Natural killer cell treated with Interleukin-12 subunit alpha and Interleukin-12 subunit beta and Interleukin-15 and Interleukin-18, amount 100 ng/mL, for 72 hours (primary cell): ENCODE measurements around the gene PPP1R8. TPM values are rescaled to one million over a fixed set of nuclear protein-coding genes. Genes with fewer than 3 reads are reported as not detected.
"Not testable (repeated sequence)": the region's sequence is repeated elsewhere in the genome, so short reads cannot be mapped to it uniquely, and the experiment has no call there.

Experiments used
- ATAC-seq, 2 donors: fragments of 150-1000 bp; cut with Tn5 transposase in 1 of 2; sonication (Bioruptor Pico), chemical (Tn5 transposase) in 1 of 2; 2 replicates each; pipeline ENCODE4 v1.10.0; 2021
- DNase-seq: peaks from one replicate; pipeline ENCODE4 v3.0.0; 2022; ENCODE audit warnings: low spot score
- H3K27ac Mint-ChIP-seq, 2 donors: 1 replicate in 1 of 2; 2 replicates in 1 of 2; pipeline ENCODE4 v1.8.0; 2022; ENCODE audit warnings: mixed read lengths in 2 of 2, mild to moderate bottlenecking in 1 of 2, moderate library complexity in 1 of 2
- H3K27me3 Mint-ChIP-seq, 2 donors: 1 replicate in 1 of 2; 2 replicates in 1 of 2; pipeline ENCODE4 v1.8.0; 2022; ENCODE audit warnings: mixed read lengths in 2 of 2
- H3K36me3 Mint-ChIP-seq: one replicate; pipeline ENCODE4 v1.8.0; 2022; ENCODE audit warnings: mixed read lengths
- H3K4me1 Mint-ChIP-seq, 2 donors: 1 replicate in 1 of 2; 2 replicates in 1 of 2; pipeline ENCODE4 v1.8.0; 2022; ENCODE audit warnings: low read depth in 2 of 2, mixed read lengths in 2 of 2, mild to moderate bottlenecking in 1 of 2
- H3K4me3 Mint-ChIP-seq: one replicate; pipeline ENCODE4 v1.8.0; 2022; ENCODE audit warnings: mixed read lengths
- H3K9me3 Mint-ChIP-seq: 2 replicates; pipeline ENCODE4 v1.8.0; 2022; ENCODE audit warnings: mixed read lengths
- total RNA-seq, 2 donors: library from RNA; stranded (reverse); gene quantifications; one replicate each; pipeline ENCODE4 v1.2.3, GENCODE V29; 2022

PPP1R8 gene
- total RNA-seq, 2 donors from 2014 or later, result 65.1 to 69.7 TPM

DNA sequence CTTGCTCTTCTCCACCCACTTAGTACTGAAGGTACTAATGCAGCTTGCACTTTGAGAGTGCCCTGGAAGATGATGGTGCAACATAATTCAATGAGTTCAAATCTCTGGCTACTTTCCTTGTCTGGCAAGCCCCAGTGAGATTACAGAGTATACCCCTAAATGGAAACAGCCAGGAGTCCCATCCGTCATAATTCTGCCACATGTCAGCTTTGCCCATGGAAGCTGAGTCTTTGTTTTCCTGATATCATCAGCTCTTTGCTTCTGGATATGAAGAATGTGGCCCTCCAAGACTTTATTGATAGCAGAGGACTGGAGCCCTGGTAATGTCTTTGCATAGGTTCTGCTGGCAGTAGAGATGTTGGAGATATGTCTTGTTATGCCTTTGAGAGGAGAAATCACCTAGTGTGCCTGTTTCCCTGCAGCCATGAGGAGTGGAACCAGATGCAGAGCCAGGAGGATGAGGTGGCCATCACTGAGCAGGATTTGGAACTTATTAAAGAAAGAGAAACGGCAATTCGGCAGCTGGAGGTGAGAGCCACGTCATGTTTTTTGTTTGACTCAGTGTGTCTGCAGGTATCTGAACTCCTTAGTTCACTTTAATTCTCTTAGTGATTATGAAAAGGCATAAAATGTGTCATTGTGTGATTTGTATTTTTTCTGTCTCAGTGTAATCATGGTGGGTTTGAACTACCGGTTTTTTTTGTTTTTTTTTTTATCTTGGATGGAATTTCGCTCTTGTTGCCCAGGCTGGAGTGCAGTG lies 18.7 kb upstream of the PPP1R8 start:
- Mint-ChIP-seq H3K27ac (peak overlapping the region in 1 of 2 donors; percentile 2), H3K36me3 (peaks cover 5% of the 10 kb centered on the region), H3K27me3 (no peaks in the 10 kb centered on the region), H3K9me3 (no peaks in the 10 kb centered on the region), H3K4me3 (no peak overlapping the region), H3K4me1 (peaks cover 2 to 6% of the 10 kb centered on the region in 2 donors)
- DNase-seq, result no peak
- ATAC-seq, result peak in 1 of 2 donors; percentile 43

DNA sequence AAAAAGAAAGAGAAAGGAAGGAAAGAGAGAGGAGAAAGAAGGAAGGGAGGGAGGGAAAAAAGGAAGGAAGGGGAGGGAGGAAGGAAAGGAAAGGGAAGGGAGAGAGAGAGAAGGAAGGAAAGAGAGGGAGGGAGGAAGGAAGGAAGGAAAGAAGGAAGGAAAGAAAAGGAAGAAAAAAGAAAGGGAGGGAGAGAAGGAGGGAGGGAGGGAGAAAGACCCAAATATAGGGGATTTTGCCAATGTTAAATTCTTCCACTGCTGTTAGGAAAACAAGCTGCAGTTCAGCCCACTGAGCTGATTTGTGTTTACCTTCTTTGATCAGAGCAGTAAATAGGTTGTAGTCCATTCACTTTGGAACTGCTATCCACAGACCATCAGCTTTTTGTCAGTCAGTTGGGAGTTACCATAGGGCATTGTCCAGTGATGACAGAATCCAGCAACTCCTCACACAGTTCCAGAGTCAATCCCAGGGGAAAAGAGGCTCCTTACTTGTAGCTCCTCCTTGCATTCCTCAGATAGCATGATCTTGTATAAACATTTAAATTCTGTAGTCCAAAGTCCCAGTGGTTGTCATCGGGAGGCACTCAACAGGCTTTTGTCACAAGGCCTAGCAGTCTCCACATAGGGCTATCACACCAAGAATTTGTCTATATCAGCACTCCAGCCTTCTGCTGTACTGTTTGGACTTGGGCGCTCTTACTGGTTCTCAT lies 13.5 kb upstream of the PPP1R8 start:
- Mint-ChIP-seq H3K4me1 (no peaks in the 10 kb centered on the region), H3K27me3 (no peaks in the 10 kb centered on the region), H3K36me3 (peaks cover 13% of the 10 kb centered on the region), H3K9me3 (no peaks in the 10 kb centered on the region), H3K27ac (no peak overlapping the region), H3K4me3 (no peak overlapping the region)
- DNase-seq (no peak), ATAC-seq (no peak)

DNA sequence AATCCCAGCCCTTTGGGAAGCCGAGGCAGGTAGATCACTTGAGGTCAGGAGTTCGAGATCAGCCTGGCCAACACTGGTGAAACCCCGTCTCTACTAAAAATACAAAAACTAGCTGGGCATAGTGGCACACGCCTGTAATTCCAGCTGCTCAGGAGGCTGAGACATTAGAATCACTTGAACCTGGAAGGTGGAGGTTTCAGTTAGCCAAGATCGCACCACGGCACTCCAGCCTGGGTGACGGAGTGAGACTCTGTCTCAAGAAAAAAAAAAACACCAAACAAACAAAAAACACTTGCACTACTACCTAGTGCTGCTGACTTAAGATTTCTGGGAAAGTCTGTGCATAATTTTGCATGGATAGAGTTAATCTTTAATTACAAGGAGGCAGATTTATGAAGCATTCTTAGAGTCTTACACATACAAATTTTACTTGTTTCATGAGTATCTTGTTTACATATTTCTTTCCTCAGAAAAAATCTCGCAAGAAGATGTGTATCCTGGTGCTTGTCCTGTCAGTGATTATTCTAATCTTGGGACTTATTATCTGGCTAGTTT lies 8.7 kb upstream of the PPP1R8 start:
- DNase-seq, result no peak
- Mint-ChIP-seq H3K27me3 (no peaks in the 10 kb centered on the region), H3K9me3 (no peaks in the 10 kb centered on the region), H3K4me1 (no peaks in the 10 kb centered on the region), H3K4me3 (no peak overlapping the region), H3K27ac (no peak overlapping the region), H3K36me3 (peaks cover 13% of the 10 kb centered on the region)
- no peak for ATAC-seq

DNA sequence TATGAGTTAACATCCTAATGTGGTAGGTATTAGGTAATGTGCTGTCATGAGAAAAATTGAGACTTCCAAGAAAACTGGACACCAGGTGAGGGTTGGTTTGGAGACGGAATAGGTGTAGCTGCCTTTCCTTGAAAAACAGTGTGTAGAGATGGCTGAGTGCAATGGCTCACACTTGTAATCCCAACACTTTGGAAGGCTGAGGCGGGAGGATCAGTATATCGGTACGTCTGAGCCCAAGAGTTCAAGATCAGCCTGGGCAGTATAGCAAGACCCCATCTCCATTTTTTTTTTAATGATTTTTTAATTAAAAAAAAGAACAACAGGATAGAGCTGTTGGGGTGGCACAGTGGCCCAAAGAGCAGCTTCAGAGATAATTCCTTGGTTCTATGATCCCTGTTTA lies 6.8 kb upstream of the PPP1R8 start:
- Mint-ChIP-seq H3K27ac (no peak overlapping the region), H3K36me3 (peaks cover 6% of the 10 kb centered on the region)
- no peak for ATAC-seq

DNA sequence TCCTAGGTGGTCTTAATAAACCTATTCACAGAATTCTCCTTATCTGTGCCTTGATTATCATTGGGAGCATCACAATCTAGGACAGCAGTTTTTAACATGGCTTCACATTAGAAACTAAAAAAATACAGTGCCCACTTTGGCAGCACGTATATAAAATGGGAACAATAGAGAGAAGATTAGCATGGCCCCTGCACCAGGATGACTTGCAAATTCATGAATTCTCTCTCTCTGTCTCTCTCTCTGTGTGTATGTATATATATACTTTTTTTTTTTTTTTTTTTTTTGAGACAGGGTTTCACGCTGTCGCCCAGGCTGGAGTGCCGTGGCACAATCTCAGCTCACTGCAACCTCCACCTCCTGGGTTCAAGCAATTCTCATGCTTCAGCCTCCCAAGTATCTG lies 6.2 kb upstream of the PPP1R8 start:
- ATAC-seq, result no peak
- Mint-ChIP-seq H3K27me3 (no peaks in the 10 kb centered on the region), H3K9me3 (no peaks in the 10 kb centered on the region), H3K4me3 (no peak overlapping the region), H3K4me1 (no peaks in the 10 kb centered on the region), H3K36me3 (peaks cover 3% of the 10 kb centered on the region), H3K27ac (no peak overlapping the region)
- no peak for DNase-seq

More for the DNA sequence above, 6.8 kb upstream of the PPP1R8 start:
- Mint-ChIP-seq H3K27me3 (no peaks in the 10 kb centered on the region), H3K4me3 (no peak overlapping the region), H3K9me3 (no peaks in the 10 kb centered on the region), H3K4me1 (no peaks in the 10 kb centered on the region)
- DNase-seq, result no peak

DNA sequence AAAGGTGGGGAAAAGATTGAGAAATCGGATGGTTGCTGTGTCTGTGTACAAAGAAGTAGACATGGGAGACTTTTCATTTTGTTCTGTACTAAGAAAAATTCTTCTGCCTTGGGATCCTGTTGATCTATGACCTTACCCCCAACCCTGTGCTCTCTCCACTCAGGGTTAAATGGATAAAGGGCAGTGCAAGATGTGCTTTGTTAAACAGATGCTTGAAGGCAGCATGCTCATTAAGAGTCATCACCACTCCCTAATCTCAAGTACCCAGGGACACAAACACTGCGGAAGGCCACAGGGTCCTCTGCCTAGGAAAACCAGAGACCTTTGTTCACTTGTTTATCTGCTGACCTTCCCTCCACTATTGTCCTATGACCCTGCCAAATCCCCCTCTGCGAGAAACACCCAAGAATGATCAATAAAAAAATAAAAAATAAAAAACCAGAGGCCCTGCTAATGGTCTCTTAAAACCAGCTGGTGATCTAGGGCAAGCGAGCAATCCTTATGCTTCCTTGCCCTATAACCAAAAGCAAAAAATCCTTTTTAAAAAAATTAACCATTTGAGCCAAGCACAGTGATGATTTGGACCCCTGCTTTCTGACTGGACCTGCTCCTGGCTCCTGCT lies 1.1 kb upstream of the PPP1R8 start:
- H3K9me3 Mint-ChIP-seq, H3K36me3 Mint-ChIP-seq, H3K27me3 Mint-ChIP-seq, DNase-seq, ATAC-seq: not testable (repeated sequence)
- H3K27ac Mint-ChIP-seq, result peak overlapping the region; percentile 94 to 98
- peaks cover 16 to 17% of the 10 kb centered on the region in 2 donors for H3K4me1 Mint-ChIP-seq
- peak overlapping the region; percentile 96 for H3K4me3 Mint-ChIP-seq

GRCh38 chr1:27831568-27832410 lies 1.2 kb downstream of the PPP1R8 start:
- ATAC-seq, result no peak
- H3K4me3 Mint-ChIP-seq, result peak overlapping the region; percentile 96
- DNase-seq, result no peak
- H3K27ac Mint-ChIP-seq, result peak overlapping the region; percentile 94 to 98
- H3K4me1 Mint-ChIP-seq, result peaks cover 22 to 27% of the 10 kb centered on the region in 2 donors
- no peaks in the 10 kb centered on the region for H3K9me3 Mint-ChIP-seq
- no peaks in the 10 kb centered on the region for H3K36me3 Mint-ChIP-seq
- H3K27me3 Mint-ChIP-seq, result no peaks in the 10 kb centered on the region

DNA sequence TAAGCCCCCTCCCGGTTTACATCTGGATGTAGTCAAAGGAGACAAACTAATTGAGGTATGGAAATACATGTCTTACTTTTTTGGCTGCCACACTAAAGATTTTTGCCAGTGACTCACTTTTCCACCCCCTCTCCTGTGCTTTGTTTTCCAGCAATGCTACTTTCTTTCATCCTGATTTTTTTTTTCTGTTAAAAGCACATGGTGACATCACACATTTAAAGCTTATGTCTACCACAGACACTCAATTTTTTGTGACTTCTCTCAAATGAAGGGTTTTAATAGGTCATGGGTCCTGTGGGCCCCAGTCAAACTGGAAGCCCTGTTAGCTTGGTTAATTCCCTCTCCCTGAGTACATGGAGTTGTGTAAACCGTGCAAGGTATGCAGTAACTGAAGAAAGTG lies 2.2 kb downstream of the PPP1R8 start:
- ATAC-seq, result no peak
- Mint-ChIP-seq H3K27me3 (no peaks in the 10 kb centered on the region), H3K9me3 (no peaks in the 10 kb centered on the region), H3K4me3 (peak overlapping the region; percentile 96), H3K36me3 (no peaks in the 10 kb centered on the region), H3K27ac (peak overlapping the region; percentile 94 to 98), H3K4me1 (peaks cover 22 to 27% of the 10 kb centered on the region in 2 donors)
- DNase-seq, result no peak

GRCh38 chr1:27833470-27833869 lies 2.9 kb downstream of the PPP1R8 start:
- no peaks in the 10 kb centered on the region for H3K27me3 Mint-ChIP-seq
- no peaks in the 10 kb centered on the region for H3K9me3 Mint-ChIP-seq
- peaks cover 22 to 27% of the 10 kb centered on the region in 2 donors for H3K4me1 Mint-ChIP-seq
- H3K36me3 Mint-ChIP-seq, result no peaks in the 10 kb centered on the region
- H3K4me3 Mint-ChIP-seq, result no peak overlapping the region
- no peak overlapping the region for H3K27ac Mint-ChIP-seq
- ATAC-seq (no peak), DNase-seq (no peak)

DNA sequence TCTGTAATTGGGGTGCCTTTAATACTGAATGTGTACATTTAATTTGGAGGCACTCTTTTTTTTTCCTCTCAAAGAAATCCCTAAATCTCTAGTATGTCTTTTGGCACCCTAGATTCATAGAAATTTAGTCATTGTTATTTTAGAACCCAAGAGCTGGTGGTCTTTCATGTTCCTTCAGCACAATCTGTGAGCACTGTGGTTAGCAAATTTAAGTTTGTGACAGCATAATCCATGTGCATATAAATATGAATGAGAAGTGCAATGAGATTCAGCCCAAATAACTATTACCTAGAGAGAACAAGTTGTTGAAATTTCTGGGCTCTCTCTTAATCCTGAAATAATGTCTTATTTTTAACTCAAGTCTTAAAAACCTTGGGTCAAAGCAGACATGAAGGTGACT lies 4.5 kb downstream of the PPP1R8 start:
- Mint-ChIP-seq H3K4me1 (peaks cover 25 to 27% of the 10 kb centered on the region in 2 donors), H3K36me3 (no peaks in the 10 kb centered on the region), H3K27ac (peak overlapping the region in 1 of 2 donors; percentile 57), H3K9me3 (no peaks in the 10 kb centered on the region), H3K27me3 (no peaks in the 10 kb centered on the region), H3K4me3 (no peak overlapping the region)
- DNase-seq, result no peak
- no peak for ATAC-seq

DNA sequence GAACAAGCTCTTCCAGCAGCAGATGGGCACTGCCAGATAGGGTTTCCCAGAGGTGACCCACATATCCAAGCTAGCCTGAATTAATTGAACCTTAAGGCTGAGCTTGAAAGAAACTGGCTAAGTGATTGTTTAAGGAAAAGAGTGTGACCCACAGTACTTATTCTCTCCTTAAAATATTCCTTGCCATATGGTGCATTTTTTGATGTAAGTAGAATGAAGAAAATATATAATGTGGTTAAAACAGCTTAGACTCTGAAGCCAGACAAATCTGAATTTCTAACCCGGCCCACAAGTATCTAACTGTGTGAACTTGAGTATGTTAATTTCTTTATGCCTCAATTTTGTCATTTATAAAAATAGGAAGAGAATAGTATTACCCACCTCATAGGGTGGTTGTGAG lies 4.9 kb downstream of the PPP1R8 start:
- Mint-ChIP-seq H3K36me3 (no peaks in the 10 kb centered on the region), H3K9me3 (no peaks in the 10 kb centered on the region), H3K4me1 (peaks cover 25 to 27% of the 10 kb centered on the region in 2 donors), H3K27ac (peak overlapping the region in 1 of 2 donors; percentile 57), H3K27me3 (no peaks in the 10 kb centered on the region), H3K4me3 (no peak overlapping the region)
- ATAC-seq (no peak), DNase-seq (no peak)

DNA sequence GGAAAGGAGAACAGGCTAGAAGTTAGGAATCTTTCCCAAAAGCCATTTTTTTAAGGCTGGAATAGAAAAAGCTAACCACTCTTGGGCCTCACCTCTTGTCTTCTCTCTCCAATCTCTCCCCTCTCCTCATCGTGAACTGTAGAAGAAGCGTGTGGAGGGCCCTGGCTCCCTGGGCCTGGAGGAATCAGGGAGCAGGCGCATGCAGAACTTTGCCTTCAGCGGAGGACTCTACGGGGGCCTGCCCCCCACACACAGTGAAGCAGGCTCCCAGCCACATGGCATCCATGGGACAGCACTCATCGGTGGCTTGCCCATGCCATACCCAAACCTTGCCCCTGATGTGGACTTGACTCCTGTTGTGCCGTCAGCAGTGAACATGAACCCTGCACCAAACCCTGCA lies 19.4 kb downstream of the PPP1R8 start:
- Mint-ChIP-seq H3K9me3 (no peaks in the 10 kb centered on the region), H3K36me3 (peaks cover 16% of the 10 kb centered on the region), H3K27me3 (no peaks in the 10 kb centered on the region), H3K4me1 (no peaks in the 10 kb centered on the region), H3K4me3 (no peak overlapping the region), H3K27ac (peak overlapping the region in 1 of 2 donors; percentile 59)
- DNase-seq (no peak), ATAC-seq (no peak)

DNA sequence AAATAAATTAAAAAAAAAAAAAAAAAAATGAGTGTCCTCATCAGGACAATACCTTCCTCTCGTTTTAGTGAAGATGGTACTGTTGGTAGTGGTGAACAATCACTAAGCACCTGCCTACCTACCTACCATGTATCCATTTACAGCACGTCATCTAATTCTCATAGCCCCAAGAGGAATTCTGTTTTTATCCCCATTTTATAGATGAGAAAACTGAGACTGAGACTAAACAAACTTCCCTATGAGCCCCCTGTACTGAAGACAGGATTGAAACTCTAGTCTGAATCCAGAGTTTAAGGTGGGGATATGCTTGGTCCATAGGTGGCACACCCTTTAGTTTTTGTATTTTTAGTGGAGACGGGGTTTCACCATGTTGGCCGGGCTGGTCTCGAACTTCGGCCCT lies 24.5 kb downstream of the PPP1R8 start:
- Mint-ChIP-seq H3K9me3 (no peaks in the 10 kb centered on the region), H3K36me3 (peaks cover 10% of the 10 kb centered on the region), H3K4me3 (no peak overlapping the region), H3K27me3 (no peaks in the 10 kb centered on the region), H3K27ac (no peak overlapping the region), H3K4me1 (peaks cover 11% of the 10 kb centered on the region in 2 donors)
- DNase-seq (no peak), ATAC-seq (no peak)
